ENCODE results near the gene DHCR24.

Gene DHCR24

GRCh38 chr1:54850737-54851136, 36.3 kb downstream of the DHCR24 start:
- no peak for TF ChIP-seq CTCF (IDR thresholded peaks at IDR 0.05)
- Histone ChIP-seq H3K4me1 (peaks cover 3% of the 10 kb centered on the region), H3K79me2 (no peaks in the 10 kb centered on the region), H3K27ac (no peak overlapping the region), H3K36me3 (ENCODE audit: control insufficient read depth, insufficient read depth, low read length) (no peaks in the 10 kb centered on the region), H2AFZ (no peak overlapping the region), H3K4me3 (ENCODE audit: low read depth, low read length) (no peak overlapping the region), H3K9me3 (ENCODE audit: control insufficient read depth, low read length) (no peaks in the 10 kb centered on the region), H3K27me3 (ENCODE audit: control insufficient read depth, insufficient read depth, low read length) (no peaks in the 10 kb centered on the region), H3K4me2 (ENCODE audit: low read length) (no peak overlapping the region), H3K9ac (no peak overlapping the region)

GRCh38 chr1:54850069-54850730, 36.8 kb downstream of the DHCR24 start:
- no peak overlapping the region for H3K4me2 ChIP-seq (ENCODE audit: low read length)
- no peak overlapping the region for H3K4me3 ChIP-seq (ENCODE audit: low read depth, low read length)
- H3K27ac ChIP-seq = no peak overlapping the region
- H3K27me3 ChIP-seq (ENCODE audit: control insufficient read depth, insufficient read depth, low read length) = no peaks in the 10 kb centered on the region
- no peak overlapping the region for H3K9ac ChIP-seq
- H3K36me3 ChIP-seq (ENCODE audit: control insufficient read depth, insufficient read depth, low read length) = no peaks in the 10 kb centered on the region
- H3K9me3 ChIP-seq (ENCODE audit: control insufficient read depth, low read length) = no peaks in the 10 kb centered on the region
- TF ChIP-seq CTCF (IDR thresholded peaks at IDR 0.05) = no peak
- no peaks in the 10 kb centered on the region for H3K79me2 ChIP-seq
- no peak overlapping the region for H2AFZ ChIP-seq
- peaks cover 3% of the 10 kb centered on the region for H3K4me1 ChIP-seq

GRCh38 chr1:54849219-54850068, 37.6 kb downstream of the DHCR24 start:
- H3K9me3 ChIP-seq (ENCODE audit: control insufficient read depth, low read length) = no peaks in the 10 kb centered on the region
- no peaks in the 10 kb centered on the region for H3K79me2 ChIP-seq
- H3K27ac ChIP-seq = no peak overlapping the region
- no peak overlapping the region for H3K4me3 ChIP-seq (ENCODE audit: low read depth, low read length)
- no peaks in the 10 kb centered on the region for H3K36me3 ChIP-seq (ENCODE audit: control insufficient read depth, insufficient read depth, low read length)
- TF ChIP-seq CTCF (IDR thresholded peaks at IDR 0.05) = no peak
- no peaks in the 10 kb centered on the region for H3K27me3 ChIP-seq (ENCODE audit: control insufficient read depth, insufficient read depth, low read length)
- no peak overlapping the region for H3K9ac ChIP-seq
- no peak overlapping the region for H3K4me2 ChIP-seq (ENCODE audit: low read length)
- H2AFZ ChIP-seq = no peak overlapping the region
- peaks cover 3% of the 10 kb centered on the region for H3K4me1 ChIP-seq

GRCh38 chr1:54848134-54848948, 38.7 kb downstream of the DHCR24 start:
- TF ChIP-seq CTCF (IDR thresholded peaks at IDR 0.05) = no peak
- H3K27ac ChIP-seq = no peak overlapping the region
- no peaks in the 10 kb centered on the region for H3K27me3 ChIP-seq (ENCODE audit: control insufficient read depth, insufficient read depth, low read length)
- no peak overlapping the region for H3K4me3 ChIP-seq (ENCODE audit: low read depth, low read length)
- no peak overlapping the region for H3K9ac ChIP-seq
- H2AFZ ChIP-seq = no peak overlapping the region
- H3K4me2 ChIP-seq (ENCODE audit: low read length) = no peak overlapping the region
- no peaks in the 10 kb centered on the region for H3K79me2 ChIP-seq
- no peaks in the 10 kb centered on the region for H3K36me3 ChIP-seq (ENCODE audit: control insufficient read depth, insufficient read depth, low read length)
- H3K4me1 ChIP-seq = peaks cover 3% of the 10 kb centered on the region
- no peaks in the 10 kb centered on the region for H3K9me3 ChIP-seq (ENCODE audit: control insufficient read depth, low read length)
